Lung microvascular endothelial cell (primary cell): ENCODE data around the gene MAP3K2. TPM values are rescaled to one million over a fixed set of nuclear protein-coding genes. Genes with fewer than 3 reads are reported as not detected.
A peak's percentile ranks its signal among the peaks of the same experiment; 100 is the strongest.
"Not testable (repeated sequence)": the region's sequence is repeated elsewhere in the genome, so short reads cannot be mapped to it uniquely, and the experiment has no call there.

Experiments
- DNase-seq, 2 donors: peaks; one replicate each; pipeline versions ENCODE4 v3.0.0 to v3.0.0-alpha.2; 2010; ENCODE audit warnings: low read depth in 2 of 2
- total RNA-seq: library from RNA; depleted of rRNA; stranded (reverse); fragments of >200 nt; gene quantifications from 2 replicates; pipeline ENCODE4 v1.2.1, GENCODE V29; 2014

The MAP3K2 gene
- total RNA-seq, 1 donor from 2014 or later: 19.8 TPM

GRCh38 chr2:127384529-127384928 lies 3.2 kb downstream of the MAP3K2 start:
- DNase-seq: no peak

GRCh38 chr2:127382831-127383230 lies 4.9 kb downstream of the MAP3K2 start:
- DNase-seq: no peak

GRCh38 chr2:127381762-127382161 lies 6.0 kb downstream of the MAP3K2 start:
- DNase-seq: peak in 1 of 2 donors; percentile 55

GRCh38 chr2:127379712-127380355 lies 7.9 kb downstream of the MAP3K2 start:
- DNase-seq: no peak

GRCh38 chr2:127378720-127379119 lies 9.1 kb downstream of the MAP3K2 start:
- DNase-seq: no peak

- DNase-seq: no peak
These were observed 10.5 kb downstream of the MAP3K2 start for GRCh38 chr2:127377262-127377661.

- DNase-seq: no peak
These were observed 11.5 kb downstream of the MAP3K2 start for GRCh38 chr2:127376257-127376656.

- no peak for DNase-seq
These were observed 14.3 kb downstream of the MAP3K2 start for GRCh38 chr2:127373362-127374083.

- no peak for DNase-seq
These were observed 16.7 kb downstream of the MAP3K2 start for GRCh38 chr2:127371037-127371436.

GRCh38 chr2:127370010-127370409 lies 17.8 kb downstream of the MAP3K2 start:
- no peak for DNase-seq

GRCh38 chr2:127365211-127365643 lies 22.5 kb downstream of the MAP3K2 start:
- no peak for DNase-seq

- no peak for DNase-seq
These were observed 24.8 kb downstream of the MAP3K2 start for GRCh38 chr2:127362971-127363370.

GRCh38 chr2:127361929-127362885 lies 25.6 kb downstream of the MAP3K2 start:
- no peak for DNase-seq

- no peak for DNase-seq
These were observed 27.5 kb downstream of the MAP3K2 start for GRCh38 chr2:127360242-127360641.

- no peak for DNase-seq
These were observed 28.3 kb downstream of the MAP3K2 start for GRCh38 chr2:127359520-127359919.

GRCh38 chr2:127358971-127359370 lies 28.8 kb downstream of the MAP3K2 start:
- DNase-seq: no peak

GRCh38 chr2:127358044-127358443 lies 29.7 kb downstream of the MAP3K2 start:
- DNase-seq: no peak

- no peak for DNase-seq
These were observed 30.2 kb downstream of the MAP3K2 start for GRCh38 chr2:127357591-127357990.

- DNase-seq: no peak
These were observed 31.2 kb downstream of the MAP3K2 start for GRCh38 chr2:127356531-127356930.

GRCh38 chr2:127355407-127356008 lies 32.3 kb downstream of the MAP3K2 start:
- peak; percentile 38 to 49 for DNase-seq

GRCh38 chr2:127353873-127354676 lies 33.7 kb downstream of the MAP3K2 start:
- not testable (repeated sequence) for DNase-seq
